Lower lobe of right lung (tissue), 2 donors: Measurements from ENCODE around the gene SMARCA5. TPM values are rescaled to one million over a fixed set of nuclear protein-coding genes. Genes with fewer than 3 reads are reported as not detected.

ENCODE experiments used
- ATAC-seq, 2 donors: fragments of 200-7000 bp; cut with Tn5 transposase; one replicate each; pipeline ENCODE4 v1.9.1; 2020 to 2022; ENCODE audit warnings: mild to moderate bottlenecking in 2 of 2, moderate library complexity in 2 of 2
- DNase-seq: peaks from one replicate; pipeline ENCODE4 v3.0.0-alpha.2; 2020
- H3K27ac ChIP-seq: fragments of 200-600 bp; one replicate; pipeline ENCODE4 v1.8.0; 2022
- H3K27me3 ChIP-seq: fragments of 200-600 bp; one replicate; pipeline ENCODE4 v1.8.0; 2022; ENCODE audit warnings: low read depth
- H3K36me3 ChIP-seq: fragments of 200-600 bp; one replicate; pipeline ENCODE4 v1.8.0; 2022; ENCODE audit warnings: mild to moderate bottlenecking
- H3K4me1 ChIP-seq: fragments of 200-600 bp; one replicate; pipeline ENCODE4 v1.8.0; 2022
- H3K4me3 ChIP-seq: fragments of 200-600 bp; one replicate; pipeline ENCODE4 v1.8.0; 2022; ENCODE audit warnings: mild to moderate bottlenecking
- H3K9me3 ChIP-seq: fragments of 200-600 bp; one replicate; pipeline ENCODE4 v1.8.0; 2022
- intact Hi-C: fragments of 100-400 bp; cut with DNase I; formaldehyde crosslinking; loops from one replicate; pipeline ENCODE4 v1.11.0; 2022
- total RNA-seq: library from RNA; stranded (reverse); fragmentation: NEBNext Ultra II Directional; extraction: Animal tissue kit (Norgen Biotek cat#: 25700); gene quantifications from one replicate; pipeline ENCODE4 v1.2.1, GENCODE V29; 2021
- TF ChIP-seq, protein P1 (sequence below): fragments of 200-600 bp; IDR thresholded peaks from one replicate; pipeline ENCODE4 v1.8.0; 2022; ENCODE audit warnings: antibody characterized with exemption, mild to moderate bottlenecking
- donor health status: DM: no; HTN: yes; CAD: no; lungs with severe emphysema.

The SMARCA5 gene
- total RNA-seq, 1 donor from 2014 or later: 67.6 TPM

DNA sequence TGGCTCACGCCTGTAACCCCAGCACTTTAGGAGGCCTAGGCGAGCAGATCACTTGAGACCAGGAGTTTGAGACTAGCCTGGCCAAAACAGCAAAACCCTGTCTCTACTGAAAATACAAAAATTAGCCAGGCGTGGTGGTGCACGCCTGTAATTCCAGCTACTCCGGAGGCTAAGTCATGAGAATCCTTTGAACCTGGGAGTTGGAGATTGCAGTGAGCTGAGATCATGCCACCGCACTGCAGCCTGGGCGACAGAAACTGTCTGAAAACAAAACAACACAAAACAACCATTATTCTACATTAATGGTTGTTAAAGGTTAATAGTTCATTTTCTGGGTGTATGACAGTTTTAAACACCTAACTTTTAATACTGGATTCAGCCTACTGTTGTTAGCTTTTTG, 1.6 kb upstream of the SMARCA5 start:
- Histone ChIP-seq H3K9me3 (no peaks in the 10 kb centered on the region), H3K36me3 (no peaks in the 10 kb centered on the region), H3K4me1 (peaks cover 21% of the 10 kb centered on the region), H3K4me3 (no peak overlapping the region), H3K27me3 (no peaks in the 10 kb centered on the region), H3K27ac (no peak overlapping the region)
- TF ChIP-seq, protein P1, sequence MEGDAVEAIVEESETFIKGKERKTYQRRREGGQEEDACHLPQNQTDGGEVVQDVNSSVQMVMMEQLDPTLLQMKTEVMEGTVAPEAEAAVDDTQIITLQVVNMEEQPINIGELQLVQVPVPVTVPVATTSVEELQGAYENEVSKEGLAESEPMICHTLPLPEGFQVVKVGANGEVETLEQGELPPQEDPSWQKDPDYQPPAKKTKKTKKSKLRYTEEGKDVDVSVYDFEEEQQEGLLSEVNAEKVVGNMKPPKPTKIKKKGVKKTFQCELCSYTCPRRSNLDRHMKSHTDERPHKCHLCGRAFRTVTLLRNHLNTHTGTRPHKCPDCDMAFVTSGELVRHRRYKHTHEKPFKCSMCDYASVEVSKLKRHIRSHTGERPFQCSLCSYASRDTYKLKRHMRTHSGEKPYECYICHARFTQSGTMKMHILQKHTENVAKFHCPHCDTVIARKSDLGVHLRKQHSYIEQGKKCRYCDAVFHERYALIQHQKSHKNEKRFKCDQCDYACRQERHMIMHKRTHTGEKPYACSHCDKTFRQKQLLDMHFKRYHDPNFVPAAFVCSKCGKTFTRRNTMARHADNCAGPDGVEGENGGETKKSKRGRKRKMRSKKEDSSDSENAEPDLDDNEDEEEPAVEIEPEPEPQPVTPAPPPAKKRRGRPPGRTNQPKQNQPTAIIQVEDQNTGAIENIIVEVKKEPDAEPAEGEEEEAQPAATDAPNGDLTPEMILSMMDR: no peak
- no peak for ATAC-seq
- no peak for DNase-seq
- intact Hi-C loops: no loop called here

DNA sequence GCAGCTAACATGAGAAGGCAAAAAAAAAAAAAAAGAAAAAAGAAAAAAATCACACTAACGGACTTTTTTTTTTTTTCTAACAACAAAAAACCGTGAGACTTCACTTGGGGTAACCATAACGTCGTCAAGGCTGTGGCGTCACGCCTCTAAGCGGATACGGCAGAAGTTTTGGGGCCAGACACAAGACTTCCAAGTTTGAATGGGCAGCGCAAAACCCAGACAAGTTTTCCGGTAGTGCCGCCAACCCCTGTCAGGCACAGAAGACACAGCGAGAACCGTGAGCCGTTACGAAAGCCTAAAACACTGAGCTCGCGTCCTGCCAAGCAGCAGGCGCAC, 556 bp upstream of the SMARCA5 start:
- DNase-seq: no peak
- TF ChIP-seq, protein P1: no peak
- Histone ChIP-seq H3K27me3 (no peaks in the 10 kb centered on the region), H3K4me3 (peak overlapping the region; percentile 83), H3K27ac (peak overlapping the region; percentile 99), H3K4me1 (peaks cover 31% of the 10 kb centered on the region), H3K36me3 (peaks cover 8% of the 10 kb centered on the region), H3K9me3 (no peaks in the 10 kb centered on the region)
- intact Hi-C loops: no loop called here
- peak; percentile 56 to 63 for ATAC-seq

DNA sequence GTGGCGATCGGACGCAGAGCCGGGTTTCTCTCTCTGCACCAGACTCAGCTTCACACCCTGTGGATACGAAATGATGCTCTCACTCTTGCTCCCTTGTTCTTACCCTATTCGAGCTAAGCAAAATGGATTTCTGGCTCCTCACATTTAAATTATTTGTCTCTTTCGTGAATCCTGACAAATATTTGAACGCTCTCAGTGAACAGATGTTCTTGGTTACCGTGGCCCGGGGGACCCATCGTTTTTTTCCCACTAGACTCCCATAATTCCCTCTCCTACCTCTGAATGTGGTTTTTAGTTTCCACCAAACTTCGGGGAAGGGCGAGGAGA, 630 bp downstream of the SMARCA5 start:
- H3K27me3 ChIP-seq: no peaks in the 10 kb centered on the region
- H3K9me3 ChIP-seq: no peaks in the 10 kb centered on the region
- ATAC-seq (no peak), DNase-seq (no peak)
- H3K27ac ChIP-seq: peak overlapping the region; percentile 99
- peaks cover 42% of the 10 kb centered on the region for H3K4me1 ChIP-seq
- peaks cover 20% of the 10 kb centered on the region for H3K36me3 ChIP-seq
- peak overlapping the region; percentile 83 for H3K4me3 ChIP-seq
- TF ChIP-seq, protein P1: no peak
- intact Hi-C loops: no loop called here

DNA sequence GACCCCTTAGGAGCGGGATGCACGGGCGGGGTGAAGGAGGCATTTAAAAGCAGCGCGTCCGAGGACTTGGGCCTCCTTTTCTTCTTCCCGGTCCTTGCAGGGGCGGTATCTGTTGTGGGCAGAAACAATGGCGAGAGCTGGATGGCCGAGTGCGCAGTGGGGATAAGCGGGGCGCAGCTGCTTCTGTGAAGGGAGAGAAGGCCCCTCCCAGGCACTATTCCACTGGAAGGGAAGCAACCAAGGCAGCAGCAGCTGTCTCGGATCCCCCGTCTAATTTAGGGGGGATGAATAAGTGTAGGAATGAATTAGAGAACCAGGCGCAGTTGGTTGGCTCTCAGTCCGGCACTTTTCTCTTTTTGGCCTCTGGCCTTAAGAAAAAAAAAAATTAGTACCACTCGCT, 995 bp downstream of the SMARCA5 start:
- no peaks in the 10 kb centered on the region for H3K9me3 ChIP-seq
- H3K27me3 ChIP-seq: no peaks in the 10 kb centered on the region
- H3K4me3 ChIP-seq: peak overlapping the region; percentile 83
- ATAC-seq (peak; percentile 40 to 53), DNase-seq (peak; percentile 57)
- intact Hi-C loops: no loop called here
- H3K27ac ChIP-seq: peak overlapping the region; percentile 99
- peaks cover 22% of the 10 kb centered on the region for H3K36me3 ChIP-seq
- peaks cover 46% of the 10 kb centered on the region for H3K4me1 ChIP-seq
- TF ChIP-seq, protein P1: no peak

DNA sequence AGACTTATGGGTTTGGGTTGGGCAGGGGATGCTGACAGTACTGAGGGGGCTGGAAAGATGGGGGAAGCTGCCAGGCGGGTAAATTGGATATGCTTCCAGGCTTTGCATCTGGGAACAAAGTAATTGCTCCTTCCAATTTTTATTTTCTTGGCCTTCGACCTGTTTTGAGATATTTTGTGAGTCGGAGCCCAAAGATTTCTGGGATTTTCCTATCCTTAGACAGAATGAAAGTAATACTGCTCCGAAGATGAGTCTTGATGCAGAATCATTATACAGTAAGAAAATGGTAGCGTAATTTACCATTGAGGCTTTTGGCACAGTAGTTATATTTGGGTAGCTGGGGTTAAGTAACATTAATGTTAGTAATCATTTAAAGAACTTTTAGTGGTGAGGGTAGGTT, 1.4 kb downstream of the SMARCA5 start:
- peak overlapping the region; percentile 99 for H3K27ac ChIP-seq
- H3K27me3 ChIP-seq: no peaks in the 10 kb centered on the region
- TF ChIP-seq, protein P1: no peak
- no peaks in the 10 kb centered on the region for H3K9me3 ChIP-seq
- no peak for ATAC-seq
- peaks cover 50% of the 10 kb centered on the region for H3K4me1 ChIP-seq
- intact Hi-C loops: no loop called here
- H3K4me3 ChIP-seq: peak overlapping the region; percentile 83
- DNase-seq: no peak
- peaks cover 26% of the 10 kb centered on the region for H3K36me3 ChIP-seq

DNA sequence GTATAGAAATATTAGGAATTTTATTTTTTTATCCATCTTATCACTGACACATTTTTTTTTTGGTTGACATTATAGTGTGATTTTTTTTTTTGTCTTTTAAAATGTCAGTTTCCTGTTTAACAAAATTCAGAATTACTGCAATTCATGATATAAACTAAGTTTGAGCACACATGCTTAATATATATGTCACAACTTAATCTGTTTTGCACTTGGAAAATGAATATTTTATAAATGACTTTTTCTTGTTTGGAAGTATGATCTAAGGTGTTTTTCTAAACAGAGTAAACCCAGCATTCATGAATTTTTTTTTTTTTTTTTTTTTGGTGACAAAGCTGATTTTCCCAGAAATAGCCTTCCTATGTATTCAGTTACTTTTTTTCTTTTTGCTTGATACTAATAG, 2.4 kb downstream of the SMARCA5 start:
- Histone ChIP-seq H3K4me1 (peaks cover 54% of the 10 kb centered on the region), H3K27ac (no peak overlapping the region), H3K36me3 (peaks cover 35% of the 10 kb centered on the region), H3K27me3 (no peaks in the 10 kb centered on the region), H3K9me3 (no peaks in the 10 kb centered on the region), H3K4me3 (peak overlapping the region; percentile 83)
- ATAC-seq (no peak), DNase-seq (no peak)
- TF ChIP-seq, protein P1: no peak
- intact Hi-C loops: no loop called here
